Effector memory CD8-positive, alpha-beta T cell (primary cell): ENCODE results near the gene BEST3.

Experiments used
- ATAC-seq: fragments of 150-1000 bp; cut with Tn5 transposase; replicated peaks from 2 replicates; pipeline ENCODE4 v1.10.0; 2021; ENCODE audit warnings: mild to moderate bottlenecking, moderate library complexity
- DNase-seq, 3 experiments: peaks; one replicate each; pipeline ENCODE4 v3.0.0; 2021
- H3K27ac Mint-ChIP-seq, 2 donors: one replicate each; pipeline ENCODE4 v1.8.0; 2022; ENCODE audit warnings: mild to moderate bottlenecking in 2 of 2, mixed read lengths in 2 of 2, moderate library complexity in 2 of 2
- H3K27me3 Mint-ChIP-seq, 2 donors: one replicate each; pipeline ENCODE4 v1.8.0; 2022; ENCODE audit warnings: mixed read lengths in 2 of 2
- H3K36me3 Mint-ChIP-seq: one replicate; pipeline ENCODE4 v1.8.0; 2022; ENCODE audit warnings: mild to moderate bottlenecking, moderate library complexity, mixed read lengths; ENCODE audit not compliant: insufficient read depth
- H3K4me1 Mint-ChIP-seq, 2 donors: one replicate each; pipeline ENCODE4 v1.8.0; 2022; ENCODE audit warnings: low read depth in 2 of 2, mixed read lengths in 2 of 2
- H3K4me3 Mint-ChIP-seq, 2 donors: one replicate each; pipeline ENCODE4 v1.8.0; 2022; ENCODE audit warnings: mild to moderate bottlenecking in 2 of 2, mixed read lengths in 2 of 2, moderate library complexity in 2 of 2
- H3K9me3 Mint-ChIP-seq, 2 donors: one replicate each; pipeline ENCODE4 v1.8.0; 2022; ENCODE audit warnings: mixed read lengths in 2 of 2
- total RNA-seq, 9 experiments: gene quantifications; one replicate each; lab custom pipeline; 2026; lab: John Stamatoyannopoulos, UW

The BEST3 gene
- total RNA-seq: 0 to 0.06 (median 0) reads per million in 9 experiments

GRCh38 chr12:69698769-69699540 lies at the start of gene BEST3:
Gene BEST3 (minus strand): TSS chr12:69699303. CDS start chr12:69697798, 1,505 bp downstream.
- H3K9me3 Mint-ChIP-seq: no peaks in the 10 kb centered on the region
- H3K27me3 Mint-ChIP-seq: peaks cover 18 to 27% of the 10 kb centered on the region in 2 donors
- H3K4me3 Mint-ChIP-seq: no peak within 1 kb of the TSS
- DNase-seq (no peak), ATAC-seq (no peak)
- H3K36me3 Mint-ChIP-seq: no peaks in the 10 kb centered on the region
- H3K27ac Mint-ChIP-seq: no peak within 1 kb of the TSS
- H3K4me1 Mint-ChIP-seq: no peaks in the 10 kb centered on the region

GRCh38 chr12:69744109-69744508 lies 45.0 kb upstream of the BEST3 start:
- H3K9me3 Mint-ChIP-seq: no peaks in the 10 kb centered on the region
- ATAC-seq (no peak), DNase-seq (no peak)
- peaks cover 6 to 9% of the 10 kb centered on the region in 2 donors for H3K4me1 Mint-ChIP-seq
- no peaks in the 10 kb centered on the region for H3K27me3 Mint-ChIP-seq
- no peak overlapping the region for H3K27ac Mint-ChIP-seq
- no peaks in the 10 kb centered on the region for H3K36me3 Mint-ChIP-seq
- H3K4me3 Mint-ChIP-seq: no peak overlapping the region

GRCh38 chr12:69739287-69740191 lies 40.4 kb upstream of the BEST3 start:
- H3K9me3 Mint-ChIP-seq: no peaks in the 10 kb centered on the region
- H3K36me3 Mint-ChIP-seq: no peaks in the 10 kb centered on the region
- ATAC-seq (peak; percentile 46), DNase-seq (peak; percentile 50 to 55 (median 55))
- H3K27me3 Mint-ChIP-seq: peaks cover 0 to 1% of the 10 kb centered on the region in 2 donors
- H3K4me3 Mint-ChIP-seq: peak overlapping the region; percentile 71 to 74
- peaks cover 9 to 10% of the 10 kb centered on the region in 2 donors for H3K4me1 Mint-ChIP-seq
- peak overlapping the region in 1 of 2 donors; percentile 62 for H3K27ac Mint-ChIP-seq

GRCh38 chr12:69738351-69739286 lies 39.5 kb upstream of the BEST3 start, which contains the start of gene RAB3IP:
Gene RAB3IP (plus strand): TSS chr12:69738860. CDS start chr12:69755409, 16,549 bp downstream.
- H3K4me1 Mint-ChIP-seq: peaks cover 9 to 10% of the 10 kb centered on the region in 2 donors
- no peaks in the 10 kb centered on the region for H3K36me3 Mint-ChIP-seq
- H3K9me3 Mint-ChIP-seq: no peaks in the 10 kb centered on the region
- peak within 1 kb of the TSS in 1 of 2 donors; percentile 62 for H3K27ac Mint-ChIP-seq
- H3K4me3 Mint-ChIP-seq: peak within 1 kb of the TSS; percentile 71 to 74
- peak; percentile 81 for ATAC-seq
- peaks cover 9 to 10% of the 10 kb centered on the region in 2 donors for H3K27me3 Mint-ChIP-seq
- DNase-seq: peak; percentile 78 to 84 (median 83)

GRCh38 chr12:69733638-69734037 lies 34.5 kb upstream of the BEST3 start:
- DNase-seq (no peak), ATAC-seq (no peak)
- Mint-ChIP-seq H3K4me3 (no peak overlapping the region), H3K9me3 (no peaks in the 10 kb centered on the region), H3K36me3 (no peaks in the 10 kb centered on the region), H3K27ac (no peak overlapping the region), H3K4me1 (peaks cover 0 to 4% of the 10 kb centered on the region in 2 donors), H3K27me3 (peaks cover 12 to 17% of the 10 kb centered on the region in 2 donors)

GRCh38 chr12:69732088-69732487 lies 33.0 kb upstream of the BEST3 start:
- no peak for ATAC-seq
- Mint-ChIP-seq H3K4me1 (no peaks in the 10 kb centered on the region), H3K27ac (no peak overlapping the region), H3K9me3 (no peaks in the 10 kb centered on the region), H3K27me3 (peaks cover 12 to 17% of the 10 kb centered on the region in 2 donors), H3K36me3 (no peaks in the 10 kb centered on the region), H3K4me3 (no peak overlapping the region)
- no peak for DNase-seq

GRCh38 chr12:69726922-69727321 lies 27.8 kb upstream of the BEST3 start:
- ATAC-seq (no peak), DNase-seq (no peak)
- Mint-ChIP-seq H3K27ac (no peak overlapping the region), H3K4me1 (no peaks in the 10 kb centered on the region), H3K36me3 (no peaks in the 10 kb centered on the region), H3K9me3 (no peaks in the 10 kb centered on the region), H3K4me3 (no peak overlapping the region), H3K27me3 (peaks cover 9 to 20% of the 10 kb centered on the region in 2 donors)

- Mint-ChIP-seq H3K36me3 (no peaks in the 10 kb centered on the region), H3K4me1 (no peaks in the 10 kb centered on the region), H3K4me3 (no peak overlapping the region), H3K27me3 (peaks cover 19 to 39% of the 10 kb centered on the region in 2 donors), H3K27ac (no peak overlapping the region), H3K9me3 (no peaks in the 10 kb centered on the region)
- ATAC-seq: no peak
- no peak for DNase-seq
These were observed 21.6 kb upstream of the BEST3 start for GRCh38 chr12:69720750-69721149.

GRCh38 chr12:69719336-69720316 lies 20.5 kb upstream of the BEST3 start:
- Mint-ChIP-seq H3K27me3 (peaks cover 19 to 32% of the 10 kb centered on the region in 2 donors), H3K4me1 (no peaks in the 10 kb centered on the region), H3K9me3 (no peaks in the 10 kb centered on the region), H3K4me3 (no peak overlapping the region), H3K36me3 (no peaks in the 10 kb centered on the region), H3K27ac (no peak overlapping the region)
- DNase-seq (no peak), ATAC-seq (no peak)

GRCh38 chr12:69714542-69714941 lies 15.4 kb upstream of the BEST3 start:
- Mint-ChIP-seq H3K9me3 (no peaks in the 10 kb centered on the region), H3K36me3 (no peaks in the 10 kb centered on the region), H3K4me3 (no peak overlapping the region), H3K27me3 (peaks cover 11 to 34% of the 10 kb centered on the region in 2 donors), H3K27ac (no peak overlapping the region), H3K4me1 (no peaks in the 10 kb centered on the region)
- DNase-seq (no peak), ATAC-seq (no peak)

GRCh38 chr12:69712826-69713225 lies 13.7 kb upstream of the BEST3 start:
- H3K27me3 Mint-ChIP-seq: peaks cover 20 to 47% of the 10 kb centered on the region in 2 donors
- H3K9me3 Mint-ChIP-seq: no peaks in the 10 kb centered on the region
- H3K27ac Mint-ChIP-seq: no peak overlapping the region
- DNase-seq (no peak), ATAC-seq (no peak)
- no peak overlapping the region for H3K4me3 Mint-ChIP-seq
- no peaks in the 10 kb centered on the region for H3K36me3 Mint-ChIP-seq
- H3K4me1 Mint-ChIP-seq: no peaks in the 10 kb centered on the region

GRCh38 chr12:69708649-69709048 lies 9.5 kb upstream of the BEST3 start:
- Mint-ChIP-seq H3K27me3 (peaks cover 36 to 47% of the 10 kb centered on the region in 2 donors), H3K27ac (no peak overlapping the region), H3K4me3 (no peak overlapping the region), H3K4me1 (no peaks in the 10 kb centered on the region), H3K36me3 (no peaks in the 10 kb centered on the region), H3K9me3 (no peaks in the 10 kb centered on the region)
- ATAC-seq (no peak), DNase-seq (no peak)
